Medulla oblongata (tissue), 1 donor: ENCODE measurements around the gene WBP2.

ENCODE experiments used
- DNase-seq: peaks from one replicate; pipeline ENCODE4 v3.0.0-alpha.2; 2015; ENCODE audit errors: extremely low spot score

Gene WBP2

GRCh38 chr17:75828741-75829140, 26.4 kb downstream of the WBP2 start:
- DNase-seq, result no peak

GRCh38 chr17:75828076-75828400, 27.1 kb downstream of the WBP2 start:
- no peak for DNase-seq

- DNase-seq, result peak; percentile 81
Observed at GRCh38 chr17:75827308-75828075, 27.6 kb downstream of the WBP2 start.

- DNase-seq, result no peak
Observed at GRCh38 chr17:75826561-75827307, 28.4 kb downstream of the WBP2 start.

GRCh38 chr17:75825748-75826370, 29.3 kb downstream of the WBP2 start:
- DNase-seq, result no peak

GRCh38 chr17:75825149-75825552, 30.0 kb downstream of the WBP2 start:
- DNase-seq, result no peak

- no peak for DNase-seq
Observed at GRCh38 chr17:75824666-75825065, 30.5 kb downstream of the WBP2 start.

GRCh38 chr17:75824050-75824552, 31.0 kb downstream of the WBP2 start:
- no peak for DNase-seq

- no peak for DNase-seq
Observed at GRCh38 chr17:75823257-75824041, 31.7 kb downstream of the WBP2 start.

GRCh38 chr17:75822800-75823166, 32.4 kb downstream of the WBP2 start:
- DNase-seq, result no peak

- no peak for DNase-seq
Observed at GRCh38 chr17:75822119-75822799, 32.9 kb downstream of the WBP2 start.

- DNase-seq, result no peak
Observed at GRCh38 chr17:75821552-75821951, 33.6 kb downstream of the WBP2 start.

GRCh38 chr17:75820094-75821080, 34.7 kb downstream of the WBP2 start:
- no peak for DNase-seq

- no peak for DNase-seq
Observed at GRCh38 chr17:75819678-75820077, 35.5 kb downstream of the WBP2 start.

- no peak for DNase-seq
Observed at GRCh38 chr17:75819116-75819515, 36.0 kb downstream of the WBP2 start.

- no peak for DNase-seq
Observed at GRCh38 chr17:75818326-75818885, 36.7 kb downstream of the WBP2 start.

GRCh38 chr17:75817571-75817970, 37.6 kb downstream of the WBP2 start:
- DNase-seq, result no peak

GRCh38 chr17:75816693-75817092, 38.4 kb downstream of the WBP2 start:
- no peak for DNase-seq

- no peak for DNase-seq
Observed at GRCh38 chr17:75815399-75815798, 39.7 kb downstream of the WBP2 start.

GRCh38 chr17:75814900-75815373, 40.2 kb downstream of the WBP2 start:
- no peak for DNase-seq
